ENCODE data around the gene UBTF.

- TF ChIP-seq CTCF (IDR thresholded peaks at IDR 0.05; ENCODE audit: low read depth, low read length, poor library complexity, severe bottlenecking) (no peak), EZH2phosphoT487 (IDR thresholded peaks at IDR 0.05; ENCODE audit: borderline replicate concordance, low read length) (no peak)
These were observed at the start of gene UBTF for GRCh38 chr17:44219616-44220212.
